HepG2 (cell line): ENCODE measurements around the gene SAXO1.

Experiments
- BRF2 ChIP-seq: sonication (generic); formaldehyde crosslinking; IDR thresholded peaks from 2 replicates; pipeline ENCODE4 v1.8.1; 2022; ENCODE audit warnings: mild to moderate bottlenecking, missing genetic modification reagents
- MXI1 ChIP-seq: IDR thresholded peaks from 3 replicates; pipeline ENCODE4 v1.6.1; 2012; ENCODE audit warnings: low read depth, low read length, inconsistent platforms, borderline replicate concordance

GRCh38 chr9:18972675-18973074 lies 60.3 kb downstream of the SAXO1 start:
- TF ChIP-seq BRF2 (CRISPR knock-in tag), result no peak
- no peak for TF ChIP-seq MXI1
